ENCODE data around the gene APLF.

- no peak for TF ChIP-seq POLR2AphosphoS5 (IDR thresholded peaks at IDR 0.05; ENCODE audit: low read depth, low read length)
- TF ChIP-seq REST (IDR thresholded peaks at IDR 0.05; ENCODE audit: insufficient read depth in 1 of 2, low read depth in 2 of 2, low read length in 2 of 2), result no peak
- TF ChIP-seq SIN3A (IDR thresholded peaks at IDR 0.05; ENCODE audit: borderline replicate concordance, insufficient read depth, low read length), result no peak
- no peak for TF ChIP-seq TAF1 (IDR thresholded peaks at IDR 0.05; ENCODE audit: borderline replicate concordance, insufficient read depth, low read length)
- TF ChIP-seq FOXP2 (optimal IDR thresholded peaks at IDR 0.05; ENCODE audit: borderline replicate concordance, extremely low read depth, extremely low read length, insufficient read depth), result no peak
Observed at GRCh38 chr2:68558576-68558975, 91.2 kb downstream of the APLF start.

All from PFSK-1 (cell line).